Endothelial cell of umbilical vein (primary cell): ENCODE measurements around the gene ETNK2. TPM values are rescaled to one million over a fixed set of nuclear protein-coding genes. Genes with fewer than 3 reads are reported as not detected.

ENCODE experiments used
- BruUV-seq: library from RNA; stranded (reverse); fragments of 400-500 nt; replicated peaks from 2 replicates; lab custom pipeline; 2021; lab: Mats Ljungman, UMichigan
- CTCF ChIA-PET: fragments of 300-600, 350-600 bp; sonication (Branson Sonifier 250); formaldehyde crosslinking; loops from one replicate; lab custom pipeline; 2021; ENCODE audit warnings: antibody characterized with exemption, inconsistent platforms; lab: Charles Lee
- POLR2A ChIA-PET: fragments of 300-600, 350-600 bp; sonication (Branson Sonifier 250); formaldehyde crosslinking; loops from one replicate; lab custom pipeline; 2021; ENCODE audit warnings: antibody characterized with exemption, inconsistent platforms; lab: Charles Lee
- DNase-seq: peaks from one replicate; pipeline ENCODE4 v3.0.0-alpha.2; 2011; ENCODE audit warnings: low read depth, low spot score
- FAIRE-seq: peaks from 2 replicates; lab custom pipeline; 2011; peaks lifted over from hg19 to GRCh38; lab: Jason Lieb, UNC
- H2AFZ ChIP-seq: 2 replicates; pipeline ENCODE4 v1.6.0; 2012; ENCODE audit warnings: low read depth, low read length, control low read depth, inconsistent platforms
- H3K27ac ChIP-seq: 2 replicates; pipeline ENCODE4 v1.5.1; 2011; ENCODE audit warnings: low read depth, mild to moderate bottlenecking, control low read depth, low read length, moderate library complexity; ENCODE audit not compliant: insufficient read depth
- H3K27me3 ChIP-seq, 2 experiments: 2 replicates each; pipeline versions ENCODE4 v1.6.0 to v1.6.1; 2011; ENCODE audit warnings: low read length in 2 of 2, mixed read lengths in 1 of 2; ENCODE audit not compliant: control insufficient read depth in 2 of 2, insufficient read depth in 2 of 2
- H3K36me3 ChIP-seq, 2 experiments: 2 replicates in 1 of 2; 3 replicates in 1 of 2; pipeline ENCODE4 v1.5.1; 2011; ENCODE audit warnings: low read length in 2 of 2, mild to moderate bottlenecking in 1 of 2, moderate library complexity in 1 of 2; ENCODE audit not compliant: control insufficient read depth in 2 of 2, insufficient read depth in 2 of 2; ENCODE audit errors: extremely low read depth in 1 of 2
- H3K4me1 ChIP-seq: 3 replicates; pipeline ENCODE4 v1.5.1; 2011; ENCODE audit warnings: mild to moderate bottlenecking, low read length; ENCODE audit not compliant: control insufficient read depth, insufficient read depth; ENCODE audit errors: extremely low read depth
- H3K4me2 ChIP-seq: 2 replicates; pipeline ENCODE4 v1.6.1; 2011; ENCODE audit warnings: low read length, control low read depth, mixed read lengths; ENCODE audit not compliant: insufficient read depth
- H3K4me3 ChIP-seq, 3 experiments: fragments of 200-600 bp in 1 of 3; sonication (generic), shearing (Covaris generic) in 1 of 3; replicated peaks in 1 of 3; 2 replicates each; pipeline ENCODE4 v1.5.1; 2011 to 2016; ENCODE audit warnings: control low read depth in 3 of 3, low read length in 3 of 3, mild to moderate bottlenecking in 2 of 3, inconsistent platforms in 1 of 3, low read depth in 1 of 3, moderate library complexity in 1 of 3; ENCODE audit not compliant: insufficient read depth in 1 of 3
- H3K79me2 ChIP-seq: 2 replicates; pipeline ENCODE4 v1.6.0; 2012; ENCODE audit warnings: low read length, inconsistent platforms; ENCODE audit not compliant: control insufficient read depth, insufficient read depth
- H3K9ac ChIP-seq: replicated peaks from 2 replicates; pipeline ENCODE3; 2011; ENCODE audit warnings: low read length, control low read depth; ENCODE audit not compliant: insufficient read depth; ENCODE audit errors: extremely low read depth
- H3K9me1 ChIP-seq: replicated peaks from 3 replicates; pipeline ENCODE4 v1.6.0; 2011; ENCODE audit warnings: mild to moderate bottlenecking, low read length; ENCODE audit not compliant: control insufficient read depth, insufficient read depth; ENCODE audit errors: extremely low read depth
- H3K9me3 ChIP-seq: replicated peaks from 2 replicates; pipeline ENCODE4 v1.5.1; 2012; ENCODE audit warnings: low read length, inconsistent platforms; ENCODE audit not compliant: control insufficient read depth, insufficient read depth
- H4K20me1 ChIP-seq: replicated peaks from 2 replicates; pipeline ENCODE3; 2011; ENCODE audit warnings: mild to moderate bottlenecking, low read length; ENCODE audit not compliant: control insufficient read depth, insufficient read depth; ENCODE audit errors: extremely low read depth
- CTCF ChIP-seq, 2 donors: IDR thresholded peaks; 1 replicate in 1 of 2; 2 replicates in 1 of 2; pipeline ENCODE4 v1.5.1; 2011; ENCODE audit warnings: low read length in 2 of 2, mild to moderate bottlenecking in 2 of 2, moderate library complexity in 2 of 2, control low read depth in 1 of 2, inconsistent platforms in 1 of 2, low read depth in 1 of 2; ENCODE audit not compliant: insufficient read depth in 1 of 2; ENCODE audit errors: extremely low read depth in 1 of 2
- EZH2 ChIP-seq: IDR thresholded peaks from 2 replicates; pipeline ENCODE4 v1.6.1; 2012; ENCODE audit warnings: borderline replicate concordance, low read depth, mild to moderate bottlenecking, moderate library complexity, low read length, inconsistent platforms; ENCODE audit not compliant: severe bottlenecking
- FOS ChIP-seq: IDR thresholded peaks from 2 replicates; pipeline ENCODE4 v1.6.1; 2011; ENCODE audit warnings: mild to moderate bottlenecking, low read length, moderate library complexity, borderline replicate concordance; ENCODE audit not compliant: insufficient read depth
- GATA2 ChIP-seq: IDR thresholded peaks from 2 replicates; pipeline ENCODE4 v1.7.0; 2011; ENCODE audit warnings: low read depth, mild to moderate bottlenecking, moderate library complexity, mixed read lengths, low read length; ENCODE audit not compliant: insufficient read length, insufficient read depth
- JUN ChIP-seq: IDR thresholded peaks from 2 replicates; pipeline ENCODE4 v1.6.1; 2011; ENCODE audit warnings: borderline replicate concordance, low read depth; ENCODE audit not compliant: insufficient read length, insufficient read depth
- MAX ChIP-seq: IDR thresholded peaks from 2 replicates; pipeline ENCODE4 v1.6.1; 2011; ENCODE audit not compliant: insufficient read depth, insufficient read length
- MYC ChIP-seq: IDR thresholded peaks from one replicate; pipeline ENCODE4 v1.6.1; 2011; ENCODE audit warnings: mild to moderate bottlenecking, low read depth, low read length
- POLR2A ChIP-seq: IDR thresholded peaks from 2 replicates; pipeline ENCODE4 v1.6.1; 2012; ENCODE audit warnings: low read depth, mild to moderate bottlenecking, control low read depth, low read length
- POLR2AphosphoS5 ChIP-seq: IDR thresholded peaks from 2 replicates; pipeline ENCODE4 v1.6.1; 2012; ENCODE audit warnings: low read depth, mild to moderate bottlenecking, control low read depth, low read length, moderate library complexity; ENCODE audit not compliant: insufficient read depth
- dilution Hi-C: fragments of 300-500 bp; cut with MboI; formaldehyde crosslinking; loops from one replicate; pipeline ENCODE4 v1.15.0; 2019; ENCODE audit warnings: low sequenced_read_pairs; ENCODE audit not compliant: extremely low pct_ligation_motif_present
- intact Hi-C: fragments of 100-400 bp; cut with micrococcal nuclease; formaldehyde crosslinking; loops from one replicate; pipeline ENCODE4 v1.10.0; 2022
- polyA plus RNA-seq, 4 experiments: library from polyadenylated mRNA; depleted of rRNA in 3 of 4; stranded (reverse) in 3 of 4; unstranded in 1 of 4; fragments of >200 nt; gene quantifications; 2 replicates each; pipeline versions ENCODE4 v1.2.1 to v1.2.3, GENCODE V29; 2011 to 2012; ENCODE audit warnings: missing spikeins in 1 of 4
- total RNA-seq: library from RNA; stranded (reverse); gene quantifications from 2 replicates; pipeline ENCODE4 v1.2.3, GENCODE V29; 2021

Gene ETNK2
- total and polyA plus RNA-seq, 2 donors (not counting 3 experiments of a cell fraction or from before 2014, with no cell fraction given) = 13.5 to 27.5 TPM

- Histone ChIP-seq H3K27ac (peak overlapping the region; percentile 48), H3K4me2 (peak overlapping the region; percentile 62), H3K36me3 (no peaks in the 10 kb centered on the region), H2AFZ (peak overlapping the region; percentile 10), H3K79me2 (no peaks in the 10 kb centered on the region), H3K4me3 (no peak overlapping the region), H4K20me1 (no peaks in the 10 kb centered on the region), H3K4me1 (peaks cover 17% of the 10 kb centered on the region), H3K27me3 (no peaks in the 10 kb centered on the region), H3K9ac (no peak overlapping the region), H3K9me1 (no peaks in the 10 kb centered on the region), H3K9me3 (peaks cover 3% of the 10 kb centered on the region)
- CTCF ChIA-PET = interaction anchor here (0.5 to 26.7 kb wide), 11 partner anchors 8 to 635 kb away, joined by 3 to 770 read pairs (median 3); partner anchors contain the start of genes ETNK2, GOLT1A and PLEKHA6
- POLR2A ChIA-PET = no interaction called here
- TF ChIP-seq CTCF (IDR thresholded peaks at IDR 0.05; ENCODE audit: extremely low read depth in 1 of 2, insufficient read depth in 1 of 2, low read depth in 1 of 2, low read length in 2 of 2) (no peak), MYC (no peak), POLR2AphosphoS5 (peak; percentile 85), POLR2A (no peak), JUN (peak; percentile 84), FOS (peak; percentile 92), GATA2 (no peak), MAX (no peak), EZH2 (no peak)
- no TSS peak for BruUV-seq
- dilution Hi-C loops = loop anchor here (25.0 kb wide), 1 partner anchor 166 kb away; no protein-coding TSS in a partner anchor
- intact Hi-C loops = loop anchor here (1.0 kb wide), 2 partner anchors 20 to 27 kb away; no protein-coding TSS in a partner anchor
- FAIRE-seq (peak; percentile 91), DNase-seq (peak; percentile 73)
Observed at GRCh38 chr1:204171751-204172178, 19.9 kb upstream of the ETNK2 start.
